Gastrocnemius medialis (tissue), 4 donors: ENCODE measurements around the gene C20orf96. TPM values are rescaled to one million over a fixed set of nuclear protein-coding genes. Genes with fewer than 3 reads are reported as not detected.
A peak's percentile ranks its signal among the peaks of the same experiment; 100 is the strongest.
"Not testable (repeated sequence)": the region's sequence is repeated elsewhere in the genome, so short reads cannot be mapped to it uniquely, and the experiment has no call there.

Experiments
- ATAC-seq, 2 donors: fragments of 150-250 bp; one replicate each; pipeline ENCODE4 v1.9.1; 2016
- DNase-seq, 2 donors: peaks; one replicate each; pipeline ENCODE4 v3.0.0-alpha.2; 2019
- H3K27ac ChIP-seq, 4 donors: fragments of 200-600 bp; sonication (generic); 1 replicate in 1 of 4; 2 replicates in 3 of 4; pipeline ENCODE4 v1.5.1; 2016 to 2018; ENCODE audit warnings: mild to moderate bottlenecking in 2 of 4, moderate library complexity in 1 of 4
- H3K27me3 ChIP-seq, 3 donors: fragments of 200-600 bp; sonication (generic) in 2 of 3; 1 replicate in 1 of 3; 2 replicates in 2 of 3; pipeline versions ENCODE4 v1.5.1 to v1.6.0; 2016 to 2019; ENCODE audit warnings: mild to moderate bottlenecking in 1 of 3, moderate library complexity in 1 of 3
- H3K36me3 ChIP-seq, 2 donors: fragments of 200-600 bp; sonication (generic) in 1 of 2; one replicate each; pipeline ENCODE4 v1.5.1; 2017 to 2018
- H3K4me1 ChIP-seq, 2 donors: fragments of 200-600 bp; sonication (generic) in 1 of 2; one replicate each; pipeline ENCODE4 v1.5.1; 2016 to 2017; ENCODE audit warnings: mild to moderate bottlenecking in 2 of 2
- H3K4me3 ChIP-seq, 4 donors: fragments of 200-600 bp; sonication (generic) in 3 of 4; 1 replicate in 1 of 4; 2 replicates in 3 of 4; pipeline ENCODE4 v1.5.1; 2016 to 2019; ENCODE audit warnings: mild to moderate bottlenecking in 2 of 4
- H3K9me3 ChIP-seq, 3 donors: fragments of 200-600 bp; sonication (generic) in 2 of 3; 1 replicate in 1 of 3; 2 replicates in 2 of 3; pipeline ENCODE4 v1.5.1; 2016 to 2019
- CTCF ChIP-seq, 5 experiments: fragments of 450-650 bp in 3 of 5; fragments of 200-600 bp in 2 of 5; sonication (generic) in 2 of 5; IDR thresholded peaks in 4 of 5; conservative IDR thresholded peaks in 1 of 5; 1 replicate in 4 of 5; 2 replicates in 1 of 5; pipeline ENCODE4 v1.5.1; 2016 to 2019; ENCODE audit warnings: antibody characterized with exemption in 5 of 5, mild to moderate bottlenecking in 3 of 5, moderate library complexity in 3 of 5
- POLR2A ChIP-seq, 2 donors: fragments of 450-650 bp; IDR thresholded peaks; one replicate each; pipeline ENCODE4 v1.6.1; 2017; ENCODE audit warnings: antibody characterized with exemption in 2 of 2, mild to moderate bottlenecking in 2 of 2, moderate library complexity in 2 of 2
- in situ Hi-C, 4 donors: fragments of 200-750 bp; cut with MboI; loops; one replicate each; pipeline versions ENCODE4 v1.15.0 to v1.8.0; 2017; ENCODE audit warnings: low sequenced_read_pairs in 4 of 4
- intact Hi-C: fragments of 100-400 bp; cut with DNase I; formaldehyde crosslinking; loops from one replicate; pipeline ENCODE4 v1.15.1; 2023; ENCODE audit warnings: low total_unique reads
- total RNA-seq, 4 donors: library from RNA; depleted of rRNA; stranded (reverse); fragments of >200 nt; gene quantifications; one replicate each; pipeline versions ENCODE4 v1.1.0 to v1.2.3, GENCODE V29; 2016

Gene C20orf96
- 1 to 10 TPM in 1 of 4 donors, under 1 TPM in 2, not detected in 1; 0.19 to 1.5 (median 0.58) TPM for total RNA-seq

GRCh38 chr20:290084-290831 is at the start of gene C20orf96:
Gene C20orf96 (minus strand): TSS chr20:290750. CDS start chr20:290610, 140 bp downstream.
- peaks cover 5 to 13% of the 10 kb centered on the region in 2 donors for H3K4me1 ChIP-seq
- ATAC-seq = peak; percentile 94 to 95
- H3K4me3 ChIP-seq = peak within 1 kb of the TSS; percentile 65 to 76 (median 68)
- intact Hi-C loops (no loop called here), in situ Hi-C loops (no loop called here)
- H3K9me3 ChIP-seq = no peaks in the 10 kb centered on the region
- peak; percentile 86 for DNase-seq
- H3K27ac ChIP-seq = peak within 1 kb of the TSS; percentile 71 to 80 (median 77)
- H3K27me3 ChIP-seq = no peaks in the 10 kb centered on the region
- no peaks in the 10 kb centered on the region for H3K36me3 ChIP-seq
- TF ChIP-seq POLR2A (IDR thresholded peaks at IDR 0.05) (peak in 1 of 2 donors; percentile 12), CTCF (IDR thresholded peaks at IDR 0.05 in 4 of 5, conservative IDR thresholded peaks at IDR 0.05 in 1 of 5) (peak in 4 of 5 experiments; percentile 9 to 58 (median 30))

GRCh38 chr20:336040-336439 is 45.5 kb upstream of the C20orf96 start:
- H3K9me3 ChIP-seq, DNase-seq, H3K4me3 ChIP-seq, H3K36me3 ChIP-seq, H3K4me1 ChIP-seq, intact Hi-C loops, H3K27ac ChIP-seq, H3K27me3 ChIP-seq, ATAC-seq: not testable (repeated sequence)
- in situ Hi-C loops = loop anchor here in 1 of 4 donors (10.0 kb wide), 1 partner anchor 131 kb away; no protein-coding TSS in a partner anchor

- ATAC-seq (no peak), DNase-seq (no peak)
- no peaks in the 10 kb centered on the region for H3K27me3 ChIP-seq
- no peak for TF ChIP-seq POLR2A (IDR thresholded peaks at IDR 0.05)
- TF ChIP-seq CTCF (IDR thresholded peaks at IDR 0.05 in 4 of 5, conservative IDR thresholded peaks at IDR 0.05 in 1 of 5) = no peak
- intact Hi-C loops (no loop called here), in situ Hi-C loops (loop anchor here in 1 of 4 donors (10.0 kb wide), 1 partner anchor 130 kb away; no protein-coding TSS in a partner anchor)
- H3K36me3 ChIP-seq = no peaks in the 10 kb centered on the region
- no peak overlapping the region for H3K27ac ChIP-seq
- no peaks in the 10 kb centered on the region for H3K9me3 ChIP-seq
- H3K4me3 ChIP-seq = no peak overlapping the region
- H3K4me1 ChIP-seq = no peaks in the 10 kb centered on the region
Measured at GRCh38 chr20:334578-334977, 44.0 kb upstream of the C20orf96 start.

GRCh38 chr20:330233-331149 is 39.9 kb upstream of the C20orf96 start:
- intact Hi-C loops = loop anchor here (2.0 kb wide), 1 partner anchor 64 kb away; no protein-coding TSS in a partner anchor
- H3K36me3 ChIP-seq = no peaks in the 10 kb centered on the region
- no peak for DNase-seq

More at GRCh38 chr20:330233-331149, 39.9 kb upstream of the C20orf96 start:
- no peak overlapping the region for H3K27ac ChIP-seq
- in situ Hi-C loops = loop anchor here in 1 of 4 donors (10.0 kb wide), 1 partner anchor 126 kb away; no protein-coding TSS in a partner anchor
- TF ChIP-seq POLR2A (IDR thresholded peaks at IDR 0.05) = no peak
- TF ChIP-seq CTCF (IDR thresholded peaks at IDR 0.05 in 4 of 5, conservative IDR thresholded peaks at IDR 0.05 in 1 of 5) = peak; percentile 65 to 91 (median 82)
- peak; percentile 34 to 70 for ATAC-seq
- no peak overlapping the region for H3K4me3 ChIP-seq
- peaks cover 5% of the 10 kb centered on the region in 2 donors for H3K4me1 ChIP-seq
- peaks cover 0 to 7% (median 2%) of the 10 kb centered on the region in 3 donors for H3K27me3 ChIP-seq
- no peaks in the 10 kb centered on the region for H3K9me3 ChIP-seq
